Mesenteric fat pad (tissue), 1 donor: ENCODE measurements around the gene GPR152. TPM values are rescaled to one million over a fixed set of nuclear protein-coding genes. Genes with fewer than 3 reads are reported as not detected.
"Not testable (repeated sequence)": the region's sequence is repeated elsewhere in the genome, so short reads cannot be mapped to it uniquely, and the experiment has no call there.

Experiments used
- DNase-seq: peaks from one replicate; pipeline ENCODE4 v3.0.0-alpha.2; 2020; ENCODE audit warnings: low spot score
- total RNA-seq: library from RNA; stranded (reverse); fragmentation: NEBNext Ultra II Directional; extraction: Animal tissue kit (Norgen Biotek cat#: 25700); gene quantifications from one replicate; pipeline ENCODE4 v1.2.1, GENCODE V29; 2021
- donor health status: DM: yes; HTN: yes; CAD: no.

The GPR152 gene
- total RNA-seq, 1 donor from 2014 or later, result not detected

DNA sequence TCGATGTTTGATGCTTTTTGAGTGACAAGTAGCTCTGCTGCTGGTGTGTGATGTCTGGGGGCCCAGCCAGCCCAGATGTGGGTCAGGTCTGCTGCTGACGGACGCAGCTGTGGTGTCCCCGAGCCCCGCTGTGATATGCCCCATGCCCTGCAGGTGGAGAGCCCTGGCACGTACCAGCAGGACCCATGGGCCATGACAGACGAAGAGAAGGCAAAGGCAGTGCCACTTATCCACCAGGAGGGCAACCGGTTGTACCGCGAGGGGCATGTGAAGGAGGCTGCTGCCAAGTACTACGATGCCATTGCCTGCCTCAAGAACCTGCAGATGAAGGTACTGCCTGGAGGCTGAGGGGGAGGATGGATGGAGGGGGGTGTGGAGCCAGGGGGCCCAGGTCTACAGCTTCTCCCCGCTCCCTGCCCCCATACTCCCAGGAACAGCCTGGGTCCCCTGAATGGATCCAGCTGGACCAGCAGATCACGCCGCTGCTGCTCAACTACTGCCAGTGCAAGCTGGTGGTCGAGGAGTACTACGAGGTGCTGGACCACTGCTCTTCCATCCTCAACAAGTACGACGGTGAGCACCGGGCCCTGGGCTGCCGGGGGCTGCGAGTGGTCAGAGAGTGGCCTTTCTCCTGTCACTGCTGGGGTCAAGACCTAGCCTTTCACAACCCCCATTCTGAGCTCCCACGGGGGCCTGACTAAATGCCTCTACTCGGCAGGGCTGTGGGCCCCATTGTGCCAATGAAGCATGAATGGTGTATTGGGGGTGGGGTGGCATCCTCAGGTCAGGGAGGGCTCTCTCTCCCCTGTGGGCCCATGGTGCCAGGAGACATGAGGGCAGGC, 37.6 kb upstream of the GPR152 start:
- DNase-seq, result no peak

- DNase-seq, result no peak
These were observed 36.8 kb upstream of the GPR152 start for GRCh38 chr11:67489203-67489884.

- DNase-seq, result no peak
These were observed 34.1 kb upstream of the GPR152 start for GRCh38 chr11:67486481-67487195.

- not testable (repeated sequence) for DNase-seq
These were observed 33.4 kb upstream of the GPR152 start for GRCh38 chr11:67485873-67486361.

- no peak for DNase-seq
These were observed 32.4 kb upstream of the GPR152 start for GRCh38 chr11:67484847-67485311.

DNA sequence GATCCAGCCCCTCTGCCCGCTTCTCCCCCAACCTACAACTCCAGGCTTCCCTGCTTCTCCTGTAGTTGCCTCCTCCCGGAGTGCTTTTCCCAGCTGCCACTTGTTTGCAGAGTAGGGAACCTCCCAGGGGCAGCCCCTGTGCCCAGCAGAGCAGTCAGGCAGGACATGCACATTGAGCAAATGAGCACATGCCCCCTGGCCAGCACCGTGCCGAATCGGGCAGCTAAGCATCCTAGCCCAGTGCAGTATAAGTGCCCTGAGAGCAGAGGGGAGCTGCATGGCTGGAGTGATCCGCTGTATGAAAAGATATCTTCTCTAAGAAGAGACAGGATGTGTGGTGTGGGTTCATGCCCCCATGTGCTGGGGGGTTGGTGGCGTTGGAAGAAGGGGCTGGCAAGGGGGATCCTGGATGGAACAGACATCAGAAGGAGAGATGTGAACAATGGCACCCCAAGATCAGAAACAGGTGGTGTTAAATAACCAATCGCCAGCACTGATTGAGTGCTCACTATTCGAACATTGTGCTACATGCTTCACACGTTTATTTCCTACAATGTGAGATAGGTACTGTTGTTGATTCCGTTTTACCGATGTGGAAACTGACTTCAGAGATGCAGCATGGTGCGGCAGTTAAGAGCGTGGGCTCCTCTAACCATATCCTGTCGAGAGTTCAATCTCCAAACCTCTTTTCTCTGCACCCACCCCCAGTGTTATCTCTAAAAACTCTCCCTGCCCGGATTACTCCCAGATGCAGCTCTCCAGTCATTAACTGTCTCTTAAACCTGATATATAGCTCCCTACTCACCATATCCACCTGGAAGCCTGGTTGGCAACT, 31.5 kb upstream of the GPR152 start:
- no peak for DNase-seq

- peak; percentile 98 for DNase-seq
These were observed 30.6 kb upstream of the GPR152 start, which contains the start of gene AIP for GRCh38 chr11:67482827-67483798. Gene AIP, plus strand, starts transcription at chr11:67483026. Its CDS starts 133 bp downstream, at chr11:67483159.

- DNase-seq, result no peak
These were observed 29.8 kb upstream of the GPR152 start for GRCh38 chr11:67482275-67482826.

GRCh38 chr11:67477344-67478050, 25.0 kb upstream of the GPR152 start:
- not testable (repeated sequence) for DNase-seq

DNA sequence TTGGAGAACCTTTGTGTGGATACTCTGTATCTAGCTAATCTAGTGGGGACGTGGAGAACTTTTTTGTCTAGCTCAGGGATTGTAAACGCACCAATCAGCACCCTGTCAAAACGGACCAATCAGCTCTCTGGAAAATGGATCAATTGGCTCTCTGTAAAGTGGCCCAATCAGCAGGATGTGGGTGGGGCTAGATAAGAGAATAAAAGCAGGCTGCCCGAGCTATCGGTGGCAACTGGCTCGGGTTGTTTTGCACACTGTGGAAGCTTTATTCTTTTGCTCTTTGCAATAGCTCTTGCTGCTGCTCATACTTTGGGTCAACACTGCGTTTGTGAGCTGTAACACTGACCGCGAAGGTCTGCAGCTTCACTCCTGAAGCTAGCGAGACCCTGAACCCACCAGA, 24.2 kb upstream of the GPR152 start:
- not testable (repeated sequence) for DNase-seq

- no peak for DNase-seq
These were observed 20.4 kb upstream of the GPR152 start for GRCh38 chr11:67472882-67473281.

- DNase-seq, result no peak
These were observed 17.9 kb upstream of the GPR152 start for GRCh38 chr11:67470337-67471002.

GRCh38 chr11:67469508-67469811, 16.9 kb upstream of the GPR152 start:
- DNase-seq, result no peak

GRCh38 chr11:67468759-67469507, 16.4 kb upstream of the GPR152 start, which contains the start of gene TMEM134:
Gene TMEM134, minus strand, starts transcription at chr11:67469251. Its CDS starts 59 bp downstream, at chr11:67469192.
- peak; percentile 98 for DNase-seq

GRCh38 chr11:67468456-67468758, 15.9 kb upstream of the GPR152 start:
- no peak for DNase-seq

DNA sequence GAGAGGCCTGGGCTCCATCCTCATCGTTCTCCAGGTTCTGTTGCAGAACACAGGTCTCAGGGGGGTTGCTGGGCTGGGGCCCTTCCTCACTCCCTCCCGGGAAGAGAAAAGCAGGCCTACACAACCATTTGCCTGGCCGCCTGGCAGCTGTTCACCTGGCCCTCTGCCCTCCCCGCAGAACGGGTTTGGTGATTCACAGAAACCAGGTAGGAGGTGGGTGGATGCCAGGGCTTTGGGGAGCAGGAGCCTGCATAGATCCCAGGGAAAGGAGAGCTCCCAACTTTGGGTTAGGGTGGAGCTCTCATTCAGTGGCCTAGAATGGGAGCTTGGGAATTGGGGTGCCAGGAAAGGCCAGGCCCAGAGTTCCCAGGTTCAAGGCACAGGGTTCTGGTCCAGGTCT, 15.5 kb upstream of the GPR152 start:
- no peak for DNase-seq
